Parathyroid adenoma (tissue), 2 donors: ENCODE data around the gene CRACR2A.

Experiments
- H2AFZ ChIP-seq: fragments of 300-600 bp; sonication (generic); one replicate; pipeline ENCODE4 v1.7.0; 2017; ENCODE audit warnings: antibody characterized with exemption, mild to moderate bottlenecking
- H3K27ac ChIP-seq: fragments of 300-600 bp; sonication (generic); one replicate; pipeline ENCODE4 v1.7.0; 2017
- H3K27me3 ChIP-seq: fragments of 300-600 bp; sonication (generic); one replicate; pipeline ENCODE4 v1.7.0; 2017; ENCODE audit warnings: low read length; ENCODE audit not compliant: control insufficient read depth, insufficient read depth
- H3K36me3 ChIP-seq: fragments of 300-600 bp; sonication (generic); one replicate; pipeline ENCODE4 v1.7.0; 2017; ENCODE audit warnings: low read length; ENCODE audit not compliant: control insufficient read depth, insufficient read depth
- H3K4me1 ChIP-seq: fragments of 300-600 bp; sonication (generic); one replicate; pipeline ENCODE4 v1.7.0; 2017; ENCODE audit warnings: control low read depth
- H3K4me2 ChIP-seq: fragments of 300-600 bp; sonication (generic); one replicate; pipeline ENCODE4 v1.7.0; 2017; ENCODE audit warnings: low read length
- H3K4me3 ChIP-seq: fragments of 300-600 bp; sonication (generic); one replicate; pipeline ENCODE4 v1.7.0; 2017; ENCODE audit warnings: low read depth, low read length
- H3K79me2 ChIP-seq: fragments of 300-600 bp; sonication (generic); one replicate; pipeline ENCODE4 v1.7.0; 2017; ENCODE audit warnings: control low read depth
- H3K9ac ChIP-seq: fragments of 300-600 bp; sonication (generic); one replicate; pipeline ENCODE4 v1.7.0; 2017; ENCODE audit warnings: mild to moderate bottlenecking
- H3K9me3 ChIP-seq: fragments of 300-600 bp; sonication (generic); one replicate; pipeline ENCODE4 v1.7.0; 2017; ENCODE audit warnings: low read length; ENCODE audit not compliant: control insufficient read depth
- TF ChIP-seq, protein P1 (sequence below): fragments of 300-600 bp; sonication (generic); IDR thresholded peaks from one replicate; pipeline ENCODE4 v1.7.0; 2017; ENCODE audit warnings: antibody characterized with exemption, mild to moderate bottlenecking
- donor health status: primary hyperparathyroidism.

CRACR2A gene, protein sequence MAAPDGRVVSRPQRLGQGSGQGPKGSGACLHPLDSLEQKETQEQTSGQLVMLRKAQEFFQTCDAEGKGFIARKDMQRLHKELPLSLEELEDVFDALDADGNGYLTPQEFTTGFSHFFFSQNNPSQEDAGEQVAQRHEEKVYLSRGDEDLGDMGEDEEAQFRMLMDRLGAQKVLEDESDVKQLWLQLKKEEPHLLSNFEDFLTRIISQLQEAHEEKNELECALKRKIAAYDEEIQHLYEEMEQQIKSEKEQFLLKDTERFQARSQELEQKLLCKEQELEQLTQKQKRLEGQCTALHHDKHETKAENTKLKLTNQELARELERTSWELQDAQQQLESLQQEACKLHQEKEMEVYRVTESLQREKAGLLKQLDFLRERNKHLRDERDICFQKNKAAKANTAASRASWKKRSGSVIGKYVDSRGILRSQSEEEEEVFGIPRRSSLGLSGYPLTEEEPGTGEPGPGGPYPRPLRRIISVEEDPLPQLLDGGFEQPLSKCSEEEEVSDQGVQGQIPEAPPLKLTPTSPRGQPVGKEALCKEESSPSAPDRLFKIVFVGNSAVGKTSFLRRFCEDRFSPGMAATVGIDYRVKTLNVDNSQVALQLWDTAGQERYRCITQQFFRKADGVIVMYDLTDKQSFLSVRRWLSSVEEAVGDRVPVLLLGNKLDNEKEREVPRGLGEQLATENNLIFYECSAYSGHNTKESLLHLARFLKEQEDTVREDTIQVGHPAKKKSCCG

DNA sequence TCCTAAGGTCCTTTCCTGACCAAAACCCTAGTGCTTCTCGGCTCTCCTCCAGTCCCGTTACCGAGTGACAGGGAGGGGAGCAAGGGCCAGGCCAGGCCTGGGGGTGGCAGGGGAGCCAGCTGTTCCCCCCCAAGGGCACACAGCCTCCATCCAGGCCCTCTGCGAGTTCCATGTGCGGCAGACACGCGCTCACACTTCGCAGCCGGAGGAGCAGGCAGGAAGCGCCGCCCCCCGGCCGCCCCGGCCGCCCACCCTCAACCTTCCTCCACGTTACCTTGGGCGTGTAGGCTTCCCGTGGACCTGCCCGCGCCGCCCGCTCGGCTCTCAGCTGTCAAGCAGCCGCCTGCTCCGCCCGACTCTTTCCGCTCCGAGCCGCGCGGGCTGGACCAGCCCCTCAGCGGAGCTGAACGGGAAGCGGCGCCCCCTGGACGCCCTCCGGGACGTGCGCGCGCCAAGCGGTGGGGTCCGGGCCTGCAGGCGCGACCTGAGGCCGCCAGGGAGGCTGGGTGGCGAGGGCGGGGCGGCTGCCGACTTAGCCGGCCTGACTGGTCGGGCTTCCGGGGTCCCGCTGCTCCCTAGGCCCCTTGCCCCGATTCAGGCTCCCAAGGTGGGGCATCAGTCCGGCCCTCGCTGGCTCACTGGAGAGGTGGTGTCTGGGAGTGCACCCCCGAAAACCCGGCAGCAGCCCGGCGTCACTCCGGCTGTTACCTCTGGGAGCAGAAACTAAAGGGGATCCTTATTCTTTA, at the start of gene CRACR2A:
TSS of gene CRACR2A (minus strand) at position 369 of the 746 bp plus-strand sequence. CDS start 56,110 bp downstream, outside the sequence.
- no peaks in the 10 kb centered on the region for H3K27me3 ChIP-seq
- no peaks in the 10 kb centered on the region for H3K36me3 ChIP-seq
- H3K27ac ChIP-seq = peak within 1 kb of the TSS; percentile 5
- H3K79me2 ChIP-seq = no peaks in the 10 kb centered on the region
- no peak within 1 kb of the TSS for H3K4me3 ChIP-seq
- TF ChIP-seq, protein P1, sequence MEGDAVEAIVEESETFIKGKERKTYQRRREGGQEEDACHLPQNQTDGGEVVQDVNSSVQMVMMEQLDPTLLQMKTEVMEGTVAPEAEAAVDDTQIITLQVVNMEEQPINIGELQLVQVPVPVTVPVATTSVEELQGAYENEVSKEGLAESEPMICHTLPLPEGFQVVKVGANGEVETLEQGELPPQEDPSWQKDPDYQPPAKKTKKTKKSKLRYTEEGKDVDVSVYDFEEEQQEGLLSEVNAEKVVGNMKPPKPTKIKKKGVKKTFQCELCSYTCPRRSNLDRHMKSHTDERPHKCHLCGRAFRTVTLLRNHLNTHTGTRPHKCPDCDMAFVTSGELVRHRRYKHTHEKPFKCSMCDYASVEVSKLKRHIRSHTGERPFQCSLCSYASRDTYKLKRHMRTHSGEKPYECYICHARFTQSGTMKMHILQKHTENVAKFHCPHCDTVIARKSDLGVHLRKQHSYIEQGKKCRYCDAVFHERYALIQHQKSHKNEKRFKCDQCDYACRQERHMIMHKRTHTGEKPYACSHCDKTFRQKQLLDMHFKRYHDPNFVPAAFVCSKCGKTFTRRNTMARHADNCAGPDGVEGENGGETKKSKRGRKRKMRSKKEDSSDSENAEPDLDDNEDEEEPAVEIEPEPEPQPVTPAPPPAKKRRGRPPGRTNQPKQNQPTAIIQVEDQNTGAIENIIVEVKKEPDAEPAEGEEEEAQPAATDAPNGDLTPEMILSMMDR = peak; percentile 53
- no peak within 1 kb of the TSS for H3K4me2 ChIP-seq
- H3K9ac ChIP-seq = no peak within 1 kb of the TSS
- H2AFZ ChIP-seq = peak within 1 kb of the TSS; percentile 69
- no peaks in the 10 kb centered on the region for H3K4me1 ChIP-seq
- H3K9me3 ChIP-seq = no peaks in the 10 kb centered on the region

DNA sequence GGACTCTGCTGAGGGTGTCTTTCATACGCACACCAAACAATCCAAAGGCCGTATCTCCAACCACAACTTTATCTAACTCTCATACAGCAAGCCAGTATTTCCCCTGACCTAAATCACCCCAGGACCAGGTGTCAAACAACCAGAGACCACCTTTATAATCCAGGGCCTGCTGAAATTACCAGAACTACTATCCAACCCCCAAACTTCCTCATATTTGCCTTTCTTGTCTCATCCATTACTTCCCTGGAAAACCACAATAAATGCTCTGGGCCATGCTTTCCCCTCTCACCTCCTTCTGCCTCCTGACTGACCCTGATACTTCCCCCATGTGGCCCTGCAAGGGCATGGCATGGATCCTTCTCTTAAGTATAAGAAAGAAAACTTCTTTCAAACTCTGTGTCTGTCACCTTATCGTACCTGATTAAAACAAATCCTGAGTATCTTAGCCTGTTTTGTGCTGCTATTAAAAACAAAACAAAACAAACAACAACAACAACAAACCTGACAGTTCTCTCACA, 44.7 kb upstream of the CRACR2A start:
- H3K4me3 ChIP-seq = no peak overlapping the region
- H3K9me3 ChIP-seq = no peaks in the 10 kb centered on the region
- no peak overlapping the region for H3K4me2 ChIP-seq
- H3K4me1 ChIP-seq = no peaks in the 10 kb centered on the region
- TF ChIP-seq, protein P1 = no peak
- no peak overlapping the region for H3K27ac ChIP-seq
- H3K27me3 ChIP-seq = no peaks in the 10 kb centered on the region
- H3K79me2 ChIP-seq = no peaks in the 10 kb centered on the region
- no peaks in the 10 kb centered on the region for H3K36me3 ChIP-seq
- no peak overlapping the region for H3K9ac ChIP-seq
- H2AFZ ChIP-seq = no peak overlapping the region

DNA sequence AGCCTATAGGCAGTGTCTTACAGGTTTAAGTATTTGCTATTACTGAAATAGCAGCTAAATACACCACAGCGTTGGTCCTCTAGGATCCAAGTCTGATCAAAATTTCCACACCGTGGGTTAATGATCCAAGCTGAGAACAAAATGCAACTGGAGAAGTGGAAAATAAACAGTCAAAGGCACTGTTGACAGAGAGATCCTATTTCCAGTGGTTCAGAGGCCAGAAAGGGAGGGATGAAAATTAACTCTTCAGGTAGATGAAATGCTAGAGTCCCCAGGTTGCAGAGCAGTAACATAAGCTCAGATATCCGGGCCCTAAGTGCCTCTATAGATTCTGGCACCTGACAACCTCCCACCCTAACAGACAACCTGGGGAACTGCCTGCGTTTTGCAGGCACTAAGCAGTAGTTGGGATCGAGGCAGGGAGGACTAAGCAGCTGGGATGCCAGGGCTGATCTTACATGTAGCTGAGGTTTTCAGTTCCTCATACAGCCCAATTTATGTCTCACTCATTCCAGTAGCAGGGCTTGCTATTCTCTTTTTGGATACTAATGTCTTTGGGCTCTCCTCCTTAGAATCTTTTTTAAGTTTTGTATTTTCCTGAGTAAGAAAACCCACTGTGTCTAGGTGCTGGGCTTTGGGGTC, 42.7 kb upstream of the CRACR2A start:
- H3K27ac ChIP-seq = no peak overlapping the region
- H3K9ac ChIP-seq = no peak overlapping the region
- no peak overlapping the region for H3K4me2 ChIP-seq
- H3K27me3 ChIP-seq = no peaks in the 10 kb centered on the region
- no peaks in the 10 kb centered on the region for H3K9me3 ChIP-seq
- H2AFZ ChIP-seq = no peak overlapping the region
- TF ChIP-seq, protein P1 = no peak
- no peak overlapping the region for H3K4me3 ChIP-seq
- no peaks in the 10 kb centered on the region for H3K79me2 ChIP-seq
- H3K4me1 ChIP-seq = no peaks in the 10 kb centered on the region
- H3K36me3 ChIP-seq = no peaks in the 10 kb centered on the region

DNA sequence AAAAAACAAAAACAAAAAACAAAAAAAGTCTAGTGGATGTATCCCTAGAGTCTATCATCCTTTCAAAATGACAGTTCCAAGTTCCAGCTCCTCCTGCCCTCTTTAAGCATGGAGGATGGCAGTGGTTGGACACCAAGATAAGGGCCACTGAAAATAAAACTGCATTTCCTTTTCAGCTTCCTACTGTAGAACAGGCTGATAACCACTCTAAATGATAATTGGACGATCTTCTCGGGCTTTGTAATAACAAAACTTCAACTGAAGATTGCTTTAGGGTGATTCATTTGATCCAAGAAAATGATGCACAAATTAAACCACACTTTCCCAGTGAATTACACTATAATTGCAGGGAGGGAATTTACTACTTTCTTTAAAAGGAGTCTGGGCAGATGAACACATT, 42.2 kb upstream of the CRACR2A start:
- TF ChIP-seq, protein P1 = no peak
- Histone ChIP-seq H3K4me3 (no peak overlapping the region), H3K4me2 (no peak overlapping the region), H2AFZ (no peak overlapping the region), H3K27me3 (no peaks in the 10 kb centered on the region), H3K79me2 (no peaks in the 10 kb centered on the region), H3K4me1 (no peaks in the 10 kb centered on the region), H3K27ac (no peak overlapping the region), H3K36me3 (no peaks in the 10 kb centered on the region), H3K9me3 (no peaks in the 10 kb centered on the region), H3K9ac (no peak overlapping the region)
